Measurements from ENCODE around the gene PTPRK.

PTPRK gene

DNA sequence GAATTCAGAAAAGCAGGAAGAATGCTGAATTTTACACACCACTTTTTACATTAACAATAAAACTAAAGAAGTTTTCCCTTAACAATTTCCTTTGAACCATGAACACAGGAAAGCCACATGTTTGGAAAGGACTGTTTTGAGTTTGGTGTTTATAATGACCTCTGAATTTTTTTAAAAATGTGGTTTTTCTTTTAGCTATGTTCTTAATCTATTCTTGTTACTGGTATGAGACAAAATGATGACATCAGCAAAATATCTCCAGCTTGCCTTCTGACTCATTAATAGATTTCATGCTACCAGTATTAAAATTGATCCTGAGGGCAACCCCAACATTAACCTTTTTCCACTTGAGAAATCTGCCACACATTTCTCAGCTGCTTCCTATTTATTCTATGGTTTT, 402.0 kb downstream of the PTPRK start:
- DNase-seq: no peak

- no peak for DNase-seq
Measured at GRCh38 chr6:128117916-128118315, 402.5 kb downstream of the PTPRK start.

DNA sequence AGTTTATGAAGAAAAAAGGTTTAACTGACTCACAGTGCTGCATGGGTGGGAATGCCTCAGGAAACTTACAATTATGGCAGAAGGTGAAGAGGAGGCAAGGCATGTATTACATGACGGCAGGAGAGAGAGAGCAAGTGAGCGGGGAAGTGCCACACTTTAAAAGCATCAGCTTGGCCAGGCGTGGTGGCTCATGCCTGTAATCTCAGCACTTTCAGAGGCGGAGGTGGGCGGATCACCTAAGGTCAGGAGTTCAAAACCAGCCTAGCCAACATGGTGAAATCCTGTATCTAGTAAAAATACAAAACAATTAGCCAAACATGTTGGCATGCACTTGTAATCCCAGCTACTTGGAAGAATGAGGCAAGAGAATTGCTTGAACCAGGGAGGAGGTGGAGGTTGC, 406.2 kb downstream of the PTPRK start:
- DNase-seq: no peak

GRCh38 chr6:128112494-128112893, 407.9 kb downstream of the PTPRK start:
- no peak for DNase-seq

- no peak for DNase-seq
Measured at GRCh38 chr6:128111096-128111495, 409.3 kb downstream of the PTPRK start.

- no peak for DNase-seq
Measured at GRCh38 chr6:128107682-128108081, 412.7 kb downstream of the PTPRK start.

- no peak for DNase-seq
Measured at GRCh38 chr6:128099571-128100197, 420.7 kb downstream of the PTPRK start.

GRCh38 chr6:128098000-128098581, 422.3 kb downstream of the PTPRK start:
- no peak for DNase-seq

DNA sequence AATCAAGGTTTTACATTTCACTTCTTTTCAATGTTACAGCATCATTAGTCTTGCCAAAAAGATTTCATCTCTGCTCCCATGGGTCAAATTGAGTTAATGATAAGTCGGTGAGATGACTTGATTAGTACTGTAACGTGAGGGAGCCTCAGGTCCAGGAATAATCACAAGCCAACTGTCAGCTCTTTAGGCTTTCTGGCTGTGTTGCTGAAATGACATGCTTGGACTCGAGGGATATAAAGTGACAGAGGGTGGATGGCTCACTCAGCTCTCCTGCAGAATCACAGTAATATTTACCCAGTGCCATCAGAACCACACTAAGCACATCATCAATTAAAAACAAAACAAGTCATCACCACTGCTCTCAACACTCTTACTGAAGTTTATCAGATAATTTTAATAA, 423.4 kb downstream of the PTPRK start:
- no peak for DNase-seq

DNA sequence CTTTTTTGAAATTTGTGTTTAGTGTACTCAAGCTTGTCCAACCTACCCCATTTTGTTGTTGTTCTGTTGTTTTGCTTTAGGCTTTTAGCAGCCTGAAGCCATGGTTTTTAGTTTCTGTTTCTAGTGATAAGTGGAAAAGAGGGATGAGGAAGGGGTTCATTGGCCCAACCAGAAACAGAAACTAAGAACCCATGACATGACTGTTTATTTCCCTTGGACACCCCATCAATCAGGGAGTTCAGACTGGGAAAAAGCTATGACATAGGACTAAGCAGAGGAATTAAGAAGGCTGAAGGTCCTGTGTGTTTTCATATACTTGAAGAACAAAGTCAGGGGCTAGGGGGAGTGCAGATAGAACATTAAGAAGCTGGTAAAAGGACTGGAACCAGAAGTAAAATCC, 425.0 kb downstream of the PTPRK start:
- no peak for DNase-seq

GRCh38 chr6:128079021-128079420, 441.4 kb downstream of the PTPRK start:
- no peak for DNase-seq

DNA sequence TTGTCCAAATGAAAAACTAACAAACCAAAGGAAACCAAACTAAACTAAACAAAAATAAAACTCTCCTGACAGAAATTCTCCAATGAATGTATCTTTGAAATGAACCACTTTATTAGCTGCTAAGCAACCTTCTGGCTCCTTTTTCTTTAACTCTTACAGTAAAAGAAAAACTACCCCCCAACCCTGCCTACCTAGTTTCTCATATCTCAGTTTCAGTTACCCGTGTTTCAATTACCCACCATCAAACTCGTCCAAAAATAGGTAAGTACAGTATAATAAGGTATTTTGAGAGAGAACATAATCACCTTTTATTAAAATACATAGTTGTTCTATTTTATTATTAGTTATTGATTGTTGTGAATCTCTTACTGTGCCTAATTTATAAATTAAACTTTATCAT, 442.1 kb downstream of the PTPRK start:
- no peak for DNase-seq

- DNase-seq: no peak
Measured at GRCh38 chr6:128076843-128077242, 443.6 kb downstream of the PTPRK start.

DNA sequence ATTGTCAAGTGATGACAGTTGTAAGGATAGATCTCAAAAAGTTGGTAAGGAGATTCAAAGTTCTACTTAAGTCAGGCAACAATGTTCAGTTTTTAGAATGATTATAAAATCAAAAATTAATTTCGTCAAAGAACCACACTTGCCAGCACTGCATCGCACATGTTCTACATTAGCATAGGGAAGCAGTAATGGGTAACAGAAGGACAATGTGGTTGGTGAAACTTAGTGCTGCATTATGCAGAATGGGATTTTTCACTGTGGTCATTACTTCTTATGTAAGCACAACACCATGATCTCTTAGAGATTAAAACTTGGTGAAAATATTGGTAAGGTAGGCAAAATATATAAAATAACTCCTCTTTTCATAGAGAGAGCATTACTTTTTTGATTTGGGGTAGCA, 445.8 kb downstream of the PTPRK start:
- DNase-seq: no peak

- DNase-seq: no peak
Measured at GRCh38 chr6:128073389-128073788, 447.0 kb downstream of the PTPRK start.

- no peak for DNase-seq
Measured at GRCh38 chr6:128071212-128071611, 449.2 kb downstream of the PTPRK start.

GRCh38 chr6:128070406-128070805, 450.0 kb downstream of the PTPRK start:
- no peak for DNase-seq

- DNase-seq: no peak
Measured at GRCh38 chr6:128069188-128069587, 451.2 kb downstream of the PTPRK start.

GRCh38 chr6:128068119-128068479, 452.3 kb downstream of the PTPRK start:
- DNase-seq: no peak

GRCh38 chr6:128067446-128068118, 452.8 kb downstream of the PTPRK start:
- no peak for DNase-seq

DNA sequence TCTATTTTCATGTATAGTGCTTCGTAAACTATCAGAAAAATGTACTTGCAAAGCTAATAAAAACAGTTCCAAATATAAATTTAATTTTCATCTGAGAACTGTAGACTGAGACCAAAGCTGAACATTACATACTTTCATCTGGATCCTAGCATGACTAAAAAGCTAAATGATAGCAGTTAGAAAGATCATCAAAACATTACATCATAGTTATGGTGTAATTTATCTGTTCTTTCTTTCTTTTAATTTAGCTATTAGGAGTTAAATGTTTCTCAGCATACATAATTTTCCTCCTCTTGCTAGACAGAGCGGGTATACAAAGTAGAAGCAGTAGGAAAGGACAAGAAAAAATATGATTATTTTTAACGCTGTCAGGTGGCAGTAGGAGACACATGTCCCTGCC, 455.3 kb downstream of the PTPRK start:
- DNase-seq: no peak

DNA sequence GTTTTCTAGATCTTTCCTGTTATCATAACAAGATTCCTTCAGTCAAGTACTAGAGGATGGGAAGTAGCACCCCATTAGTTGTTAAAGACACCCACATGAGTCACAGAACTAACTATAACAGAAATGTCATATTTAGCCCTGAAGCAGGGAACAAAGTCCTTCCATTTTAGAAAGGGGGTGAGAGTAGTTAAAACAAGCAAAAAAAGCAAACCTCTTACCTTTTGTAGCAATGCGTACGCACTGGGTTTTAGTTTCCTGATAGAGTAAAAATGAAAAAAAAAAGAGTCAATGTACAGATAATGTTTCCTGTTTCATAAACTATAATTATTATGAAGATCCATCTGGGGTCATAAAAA, 455.9 kb downstream of the PTPRK start:
- DNase-seq: no peak

- no peak for DNase-seq
Measured at GRCh38 chr6:128063850-128064539, 456.4 kb downstream of the PTPRK start.
